Endothelial cell of umbilical vein (primary cell): ENCODE measurements around the gene LRRC31. TPM values are rescaled to one million over a fixed set of nuclear protein-coding genes. Genes with fewer than 3 reads are reported as not detected.

ENCODE experiments used
- BruUV-seq: library from RNA; stranded (reverse); fragments of 400-500 nt; replicated peaks from 2 replicates; lab custom pipeline; 2021; lab: Mats Ljungman, UMichigan
- CTCF ChIA-PET: fragments of 300-600, 350-600 bp; sonication (Branson Sonifier 250); formaldehyde crosslinking; loops from one replicate; lab custom pipeline; 2021; ENCODE audit warnings: antibody characterized with exemption, inconsistent platforms; lab: Charles Lee
- POLR2A ChIA-PET: fragments of 300-600, 350-600 bp; sonication (Branson Sonifier 250); formaldehyde crosslinking; loops from one replicate; lab custom pipeline; 2021; ENCODE audit warnings: antibody characterized with exemption, inconsistent platforms; lab: Charles Lee
- DNase-seq: peaks from one replicate; pipeline ENCODE4 v3.0.0-alpha.2; 2011; ENCODE audit warnings: low read depth, low spot score
- FAIRE-seq: peaks from 2 replicates; lab custom pipeline; 2011; peaks lifted over from hg19 to GRCh38; lab: Jason Lieb, UNC
- H2AFZ ChIP-seq: 2 replicates; pipeline ENCODE4 v1.6.0; 2012; ENCODE audit warnings: low read depth, low read length, control low read depth, inconsistent platforms
- H3K27ac ChIP-seq: 2 replicates; pipeline ENCODE4 v1.5.1; 2011; ENCODE audit warnings: low read depth, mild to moderate bottlenecking, control low read depth, low read length, moderate library complexity; ENCODE audit not compliant: insufficient read depth
- H3K27me3 ChIP-seq, 2 experiments: 2 replicates each; pipeline versions ENCODE4 v1.6.0 to v1.6.1; 2011; ENCODE audit warnings: low read length in 2 of 2, mixed read lengths in 1 of 2; ENCODE audit not compliant: control insufficient read depth in 2 of 2, insufficient read depth in 2 of 2
- H3K36me3 ChIP-seq, 2 experiments: 2 replicates in 1 of 2; 3 replicates in 1 of 2; pipeline ENCODE4 v1.5.1; 2011; ENCODE audit warnings: low read length in 2 of 2, mild to moderate bottlenecking in 1 of 2, moderate library complexity in 1 of 2; ENCODE audit not compliant: control insufficient read depth in 2 of 2, insufficient read depth in 2 of 2; ENCODE audit errors: extremely low read depth in 1 of 2
- H3K4me1 ChIP-seq: 3 replicates; pipeline ENCODE4 v1.5.1; 2011; ENCODE audit warnings: mild to moderate bottlenecking, low read length; ENCODE audit not compliant: control insufficient read depth, insufficient read depth; ENCODE audit errors: extremely low read depth
- H3K4me2 ChIP-seq: 2 replicates; pipeline ENCODE4 v1.6.1; 2011; ENCODE audit warnings: low read length, control low read depth, mixed read lengths; ENCODE audit not compliant: insufficient read depth
- H3K4me3 ChIP-seq, 3 experiments: fragments of 200-600 bp in 1 of 3; sonication (generic), shearing (Covaris generic) in 1 of 3; replicated peaks in 1 of 3; 2 replicates each; pipeline ENCODE4 v1.5.1; 2011 to 2016; ENCODE audit warnings: control low read depth in 3 of 3, low read length in 3 of 3, mild to moderate bottlenecking in 2 of 3, inconsistent platforms in 1 of 3, low read depth in 1 of 3, moderate library complexity in 1 of 3; ENCODE audit not compliant: insufficient read depth in 1 of 3
- H3K79me2 ChIP-seq: 2 replicates; pipeline ENCODE4 v1.6.0; 2012; ENCODE audit warnings: low read length, inconsistent platforms; ENCODE audit not compliant: control insufficient read depth, insufficient read depth
- H3K9ac ChIP-seq: replicated peaks from 2 replicates; pipeline ENCODE3; 2011; ENCODE audit warnings: low read length, control low read depth; ENCODE audit not compliant: insufficient read depth; ENCODE audit errors: extremely low read depth
- H3K9me1 ChIP-seq: replicated peaks from 3 replicates; pipeline ENCODE4 v1.6.0; 2011; ENCODE audit warnings: mild to moderate bottlenecking, low read length; ENCODE audit not compliant: control insufficient read depth, insufficient read depth; ENCODE audit errors: extremely low read depth
- H3K9me3 ChIP-seq: replicated peaks from 2 replicates; pipeline ENCODE4 v1.5.1; 2012; ENCODE audit warnings: low read length, inconsistent platforms; ENCODE audit not compliant: control insufficient read depth, insufficient read depth
- H4K20me1 ChIP-seq: replicated peaks from 2 replicates; pipeline ENCODE3; 2011; ENCODE audit warnings: mild to moderate bottlenecking, low read length; ENCODE audit not compliant: control insufficient read depth, insufficient read depth; ENCODE audit errors: extremely low read depth
- EZH2 ChIP-seq: IDR thresholded peaks from 2 replicates; pipeline ENCODE4 v1.6.1; 2012; ENCODE audit warnings: borderline replicate concordance, low read depth, mild to moderate bottlenecking, moderate library complexity, low read length, inconsistent platforms; ENCODE audit not compliant: severe bottlenecking
- FOS ChIP-seq: IDR thresholded peaks from 2 replicates; pipeline ENCODE4 v1.6.1; 2011; ENCODE audit warnings: mild to moderate bottlenecking, low read length, moderate library complexity, borderline replicate concordance; ENCODE audit not compliant: insufficient read depth
- GATA2 ChIP-seq: IDR thresholded peaks from 2 replicates; pipeline ENCODE4 v1.7.0; 2011; ENCODE audit warnings: low read depth, mild to moderate bottlenecking, moderate library complexity, mixed read lengths, low read length; ENCODE audit not compliant: insufficient read length, insufficient read depth
- JUN ChIP-seq: IDR thresholded peaks from 2 replicates; pipeline ENCODE4 v1.6.1; 2011; ENCODE audit warnings: borderline replicate concordance, low read depth; ENCODE audit not compliant: insufficient read length, insufficient read depth
- MYC ChIP-seq: IDR thresholded peaks from one replicate; pipeline ENCODE4 v1.6.1; 2011; ENCODE audit warnings: mild to moderate bottlenecking, low read depth, low read length
- POLR2A ChIP-seq: IDR thresholded peaks from 2 replicates; pipeline ENCODE4 v1.6.1; 2012; ENCODE audit warnings: low read depth, mild to moderate bottlenecking, control low read depth, low read length
- POLR2AphosphoS5 ChIP-seq: IDR thresholded peaks from 2 replicates; pipeline ENCODE4 v1.6.1; 2012; ENCODE audit warnings: low read depth, mild to moderate bottlenecking, control low read depth, low read length, moderate library complexity; ENCODE audit not compliant: insufficient read depth
- dilution Hi-C: fragments of 300-500 bp; cut with MboI; formaldehyde crosslinking; loops from one replicate; pipeline ENCODE4 v1.15.0; 2019; ENCODE audit warnings: low sequenced_read_pairs; ENCODE audit not compliant: extremely low pct_ligation_motif_present
- intact Hi-C: fragments of 100-400 bp; cut with micrococcal nuclease; formaldehyde crosslinking; loops from one replicate; pipeline ENCODE4 v1.10.0; 2022
- polyA plus RNA-seq, 4 experiments: library from polyadenylated mRNA; depleted of rRNA in 3 of 4; stranded (reverse) in 3 of 4; unstranded in 1 of 4; fragments of >200 nt; gene quantifications; 2 replicates each; pipeline versions ENCODE4 v1.2.1 to v1.2.3, GENCODE V29; 2011 to 2012; ENCODE audit warnings: missing spikeins in 1 of 4
- total RNA-seq: library from RNA; stranded (reverse); gene quantifications from 2 replicates; pipeline ENCODE4 v1.2.3, GENCODE V29; 2021
- TF ChIP-seq, protein P1 (sequence below): IDR thresholded peaks from 2 replicates; pipeline ENCODE4 v1.6.1; 2011; ENCODE audit not compliant: insufficient read depth, insufficient read length
- TF ChIP-seq, protein P2 (sequence below), 2 donors: IDR thresholded peaks; 1 replicate in 1 of 2; 2 replicates in 1 of 2; pipeline ENCODE4 v1.5.1; 2011; ENCODE audit warnings: low read length in 2 of 2, mild to moderate bottlenecking in 2 of 2, moderate library complexity in 2 of 2, control low read depth in 1 of 2, inconsistent platforms in 1 of 2, low read depth in 1 of 2; ENCODE audit not compliant: insufficient read depth in 1 of 2; ENCODE audit errors: extremely low read depth in 1 of 2

LRRC31 gene
- total and polyA plus RNA-seq, 2 donors (not counting 3 experiments of a cell fraction or from before 2014, with no cell fraction given): not detected

DNA sequence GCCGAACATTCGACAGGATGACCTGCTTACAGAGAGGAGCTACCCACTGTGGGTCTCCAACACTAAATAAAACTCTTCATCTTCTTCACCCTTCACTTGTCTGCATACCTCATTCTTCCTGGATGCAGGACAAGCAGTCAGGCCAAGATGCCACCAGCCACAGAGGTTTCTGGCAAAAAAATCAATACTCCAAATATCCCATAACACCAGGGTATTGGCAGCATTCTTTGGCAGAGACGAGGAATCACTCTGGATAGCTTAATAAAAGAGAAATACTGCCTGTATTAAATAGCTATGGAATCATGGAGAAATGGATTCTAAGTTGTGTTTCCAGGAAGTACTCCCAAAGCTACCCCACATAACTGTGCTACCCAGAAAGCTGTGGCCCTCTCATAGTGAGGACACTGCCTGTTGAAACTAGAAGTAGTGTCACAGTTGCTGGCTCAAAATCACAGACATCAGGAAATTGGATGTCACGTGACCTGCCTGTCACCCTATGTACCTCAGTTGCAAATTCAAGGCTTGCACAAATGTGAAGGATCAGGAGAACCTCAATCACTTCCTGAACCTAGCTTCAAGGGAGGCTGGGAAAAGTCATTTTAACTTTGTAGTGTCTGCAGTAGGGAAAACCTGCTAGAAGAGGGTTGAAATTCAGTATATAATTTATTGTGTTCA is 11.0 kb upstream of the LRRC31 start:
- Histone ChIP-seq H3K27ac (no peak overlapping the region), H3K9me1 (no peaks in the 10 kb centered on the region), H4K20me1 (no peaks in the 10 kb centered on the region), H3K9me3 (no peaks in the 10 kb centered on the region), H2AFZ (no peak overlapping the region), H3K4me2 (no peak overlapping the region), H3K36me3 (no peaks in the 10 kb centered on the region), H3K79me2 (no peaks in the 10 kb centered on the region), H3K4me3 (no peak overlapping the region), H3K27me3 (peaks cover 0 to 6% of the 10 kb centered on the region in 2 experiments), H3K9ac (no peak overlapping the region), H3K4me1 (no peaks in the 10 kb centered on the region)
- FAIRE-seq: no peak
- BruUV-seq: no TSS peak
- intact Hi-C loops (no loop called here), dilution Hi-C loops (no loop called here)
- TF ChIP-seq EZH2 (no peak), FOS (no peak), JUN (no peak), POLR2A (no peak), GATA2 (no peak), POLR2AphosphoS5 (no peak), MYC (no peak)
- TF ChIP-seq, protein P1, sequence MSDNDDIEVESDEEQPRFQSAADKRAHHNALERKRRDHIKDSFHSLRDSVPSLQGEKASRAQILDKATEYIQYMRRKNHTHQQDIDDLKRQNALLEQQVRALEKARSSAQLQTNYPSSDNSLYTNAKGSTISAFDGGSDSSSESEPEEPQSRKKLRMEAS: no peak
- TF ChIP-seq, protein P2, sequence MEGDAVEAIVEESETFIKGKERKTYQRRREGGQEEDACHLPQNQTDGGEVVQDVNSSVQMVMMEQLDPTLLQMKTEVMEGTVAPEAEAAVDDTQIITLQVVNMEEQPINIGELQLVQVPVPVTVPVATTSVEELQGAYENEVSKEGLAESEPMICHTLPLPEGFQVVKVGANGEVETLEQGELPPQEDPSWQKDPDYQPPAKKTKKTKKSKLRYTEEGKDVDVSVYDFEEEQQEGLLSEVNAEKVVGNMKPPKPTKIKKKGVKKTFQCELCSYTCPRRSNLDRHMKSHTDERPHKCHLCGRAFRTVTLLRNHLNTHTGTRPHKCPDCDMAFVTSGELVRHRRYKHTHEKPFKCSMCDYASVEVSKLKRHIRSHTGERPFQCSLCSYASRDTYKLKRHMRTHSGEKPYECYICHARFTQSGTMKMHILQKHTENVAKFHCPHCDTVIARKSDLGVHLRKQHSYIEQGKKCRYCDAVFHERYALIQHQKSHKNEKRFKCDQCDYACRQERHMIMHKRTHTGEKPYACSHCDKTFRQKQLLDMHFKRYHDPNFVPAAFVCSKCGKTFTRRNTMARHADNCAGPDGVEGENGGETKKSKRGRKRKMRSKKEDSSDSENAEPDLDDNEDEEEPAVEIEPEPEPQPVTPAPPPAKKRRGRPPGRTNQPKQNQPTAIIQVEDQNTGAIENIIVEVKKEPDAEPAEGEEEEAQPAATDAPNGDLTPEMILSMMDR (IDR thresholded peaks at IDR 0.05; ENCODE audit: extremely low read depth in 1 of 2, insufficient read depth in 1 of 2, low read depth in 1 of 2, low read length in 2 of 2): no peak
- no peak for DNase-seq
- POLR2A ChIA-PET: no interaction called here
- CTCF ChIA-PET: interaction anchor here (1.0 to 1.9 kb wide), 3 partner anchors 10 to 30 kb away, joined by 3 to 5 read pairs (median 3); partner anchors contain the start of gene SAMD7
